WTC11 (cell line): Measurements from ENCODE around the gene RNU1-4. TPM values are rescaled to one million over a fixed set of nuclear protein-coding genes. Genes with fewer than 3 reads are reported as not detected.
"Not testable (repeated sequence)": the region's sequence is repeated elsewhere in the genome, so short reads cannot be mapped to it uniquely, and the experiment has no call there.

ENCODE experiments used
- ATAC-seq: fragments of 200-7000 bp; cut with Tn5 transposase; 2 replicates; pipeline ENCODE4 v1.10.0; 2021; ENCODE audit warnings: mild to moderate bottlenecking, moderate library complexity
- CTCF ChIA-PET: fragments of 300-600 bp; sonication (Branson Sonifier 250); formaldehyde crosslinking; loops from one replicate; lab custom pipeline; 2021; ENCODE audit warnings: antibody characterized with exemption; lab: Charles Lee
- POLR2A ChIA-PET: fragments of 350-600 bp; sonication (Branson Sonifier 250); formaldehyde crosslinking; loops from one replicate; lab custom pipeline; 2021; ENCODE audit warnings: antibody characterized with exemption; lab: Charles Lee
- DNase-seq: peaks from one replicate; pipeline ENCODE4 v3.0.0; 2021; ENCODE audit warnings: low spot score
- H3K27ac Mint-ChIP-seq: 2 replicates; pipeline ENCODE4 v1.8.0; 2021; ENCODE audit warnings: mixed read lengths
- H3K27me3 Mint-ChIP-seq: 2 replicates; pipeline ENCODE4 v1.8.0; 2021; ENCODE audit warnings: low read depth, mild to moderate bottlenecking, moderate library complexity, mixed read lengths
- H3K36me3 Mint-ChIP-seq: 2 replicates; pipeline ENCODE4 v1.8.0; 2021; ENCODE audit warnings: mixed read lengths
- H3K4me1 Mint-ChIP-seq: 2 replicates; pipeline ENCODE4 v1.8.0; 2022; ENCODE audit warnings: mixed read lengths
- H3K4me3 Mint-ChIP-seq: 2 replicates; pipeline ENCODE4 v1.8.0; 2021; ENCODE audit warnings: mild to moderate bottlenecking, moderate library complexity, mixed read lengths
- H3K9me3 Mint-ChIP-seq: 2 replicates; pipeline ENCODE4 v1.8.0; 2021; ENCODE audit warnings: mixed read lengths
- total RNA-seq: library from RNA; stranded (reverse); gene quantifications from 3 replicates; pipeline ENCODE4 v1.2.3, GENCODE V29; 2021

The RNU1-4 gene
- total RNA-seq, 1 experiment from 2014 or later: 1,197 TPM

- POLR2A ChIA-PET, H3K27ac Mint-ChIP-seq, H3K4me3 Mint-ChIP-seq, H3K4me1 Mint-ChIP-seq, H3K36me3 Mint-ChIP-seq, ATAC-seq, CTCF ChIA-PET, H3K9me3 Mint-ChIP-seq, DNase-seq: not testable (repeated sequence)
- peaks cover 14% of the 10 kb centered on the region; the same call in 1 of the 2 replicates for H3K27me3 Mint-ChIP-seq
Measured at GRCh38 chr1:16760801-16761200, 20.5 kb downstream of the RNU1-4 start.

- H3K36me3 Mint-ChIP-seq, DNase-seq, ATAC-seq, H3K4me3 Mint-ChIP-seq, POLR2A ChIA-PET, H3K27ac Mint-ChIP-seq, H3K9me3 Mint-ChIP-seq, H3K4me1 Mint-ChIP-seq, CTCF ChIA-PET: not testable (repeated sequence)
- peaks cover 15% of the 10 kb centered on the region for H3K27me3 Mint-ChIP-seq
Measured at GRCh38 chr1:16764248-16764819, 24.0 kb downstream of the RNU1-4 start.

- POLR2A ChIA-PET, H3K9me3 Mint-ChIP-seq, H3K4me1 Mint-ChIP-seq, H3K27ac Mint-ChIP-seq, DNase-seq, H3K4me3 Mint-ChIP-seq, ATAC-seq, CTCF ChIA-PET, H3K36me3 Mint-ChIP-seq: not testable (repeated sequence)
- H3K27me3 Mint-ChIP-seq: peaks cover 15% of the 10 kb centered on the region
Measured at GRCh38 chr1:16764820-16765655, 24.7 kb downstream of the RNU1-4 start.

- H3K4me1 Mint-ChIP-seq, H3K27ac Mint-ChIP-seq, POLR2A ChIA-PET, H3K9me3 Mint-ChIP-seq, ATAC-seq, H3K4me3 Mint-ChIP-seq, CTCF ChIA-PET, DNase-seq, H3K36me3 Mint-ChIP-seq: not testable (repeated sequence)
- H3K27me3 Mint-ChIP-seq: peaks cover 12% of the 10 kb centered on the region
Measured at GRCh38 chr1:16765731-16766605, 25.7 kb downstream of the RNU1-4 start.

GRCh38 chr1:16766689-16767256 lies 26.5 kb downstream of the RNU1-4 start:
- CTCF ChIA-PET, H3K27ac Mint-ChIP-seq, POLR2A ChIA-PET, DNase-seq, H3K9me3 Mint-ChIP-seq, ATAC-seq, H3K36me3 Mint-ChIP-seq, H3K4me3 Mint-ChIP-seq, H3K4me1 Mint-ChIP-seq: not testable (repeated sequence)
- peaks cover 12% of the 10 kb centered on the region for H3K27me3 Mint-ChIP-seq

GRCh38 chr1:16770139-16770759 lies 29.9 kb downstream of the RNU1-4 start:
- H3K27me3 Mint-ChIP-seq, DNase-seq, H3K4me3 Mint-ChIP-seq, H3K36me3 Mint-ChIP-seq, H3K9me3 Mint-ChIP-seq, CTCF ChIA-PET, H3K27ac Mint-ChIP-seq, ATAC-seq, POLR2A ChIA-PET: not testable (repeated sequence)
- peaks cover 11% of the 10 kb centered on the region for H3K4me1 Mint-ChIP-seq

- ATAC-seq, H3K27me3 Mint-ChIP-seq, POLR2A ChIA-PET, H3K36me3 Mint-ChIP-seq, DNase-seq, H3K27ac Mint-ChIP-seq, H3K4me3 Mint-ChIP-seq, H3K4me1 Mint-ChIP-seq, CTCF ChIA-PET, H3K9me3 Mint-ChIP-seq: not testable (repeated sequence)
Measured at GRCh38 chr1:16770896-16771446, 30.7 kb downstream of the RNU1-4 start.

GRCh38 chr1:16772275-16773204 lies 32.2 kb downstream of the RNU1-4 start:
- peak; percentile 31 for ATAC-seq
- POLR2A ChIA-PET: not testable (repeated sequence)

GRCh38 chr1:16773205-16773596 lies 32.9 kb downstream of the RNU1-4 start:
- H3K4me1 Mint-ChIP-seq, H3K36me3 Mint-ChIP-seq, H3K27ac Mint-ChIP-seq, CTCF ChIA-PET, POLR2A ChIA-PET, H3K27me3 Mint-ChIP-seq, DNase-seq, H3K4me3 Mint-ChIP-seq: not testable (repeated sequence)
- peaks cover 12% of the 10 kb centered on the region for H3K9me3 Mint-ChIP-seq
- ATAC-seq: peak; percentile 12; the same call in 1 of the 2 replicates

More at GRCh38 chr1:16772275-16773204, 32.2 kb downstream of the RNU1-4 start:
- H3K9me3 Mint-ChIP-seq, H3K4me1 Mint-ChIP-seq, H3K27ac Mint-ChIP-seq, CTCF ChIA-PET, H3K4me3 Mint-ChIP-seq, H3K36me3 Mint-ChIP-seq, DNase-seq, H3K27me3 Mint-ChIP-seq: not testable (repeated sequence)

- H3K27me3 Mint-ChIP-seq, H3K36me3 Mint-ChIP-seq, ATAC-seq, H3K4me3 Mint-ChIP-seq, H3K4me1 Mint-ChIP-seq, CTCF ChIA-PET, POLR2A ChIA-PET, DNase-seq, H3K27ac Mint-ChIP-seq: not testable (repeated sequence)
- H3K9me3 Mint-ChIP-seq: peaks cover 12% of the 10 kb centered on the region
Measured at GRCh38 chr1:16773723-16774122, 33.4 kb downstream of the RNU1-4 start.
